A549 (cell line): ENCODE measurements around the gene ACVRL1.

Experiments used
- NR3C1 ChIP-seq: fragments of >200 bp; sonication (Bioruptor Twin); formaldehyde crosslinking; IDR thresholded peaks from 3 replicates; pipeline ENCODE4 v1.6.1; 2017
- PHF8 ChIP-seq: fragments of 200-600 bp; sonication (generic); IDR thresholded peaks from 2 replicates; pipeline ENCODE4 v1.6.1; 2016; ENCODE audit warnings: low read depth, mild to moderate bottlenecking, antibody characterized with exemption, moderate library complexity, borderline replicate concordance
- POLR2A ChIP-seq: IDR thresholded peaks from 2 replicates; pipeline ENCODE4 v1.6.1; 2012; ENCODE audit warnings: mild to moderate bottlenecking, low read length
- RAD21 ChIP-seq, 2 experiments: fragments of >200 bp in 1 of 2; sonication (Bioruptor Twin) in 1 of 2; formaldehyde crosslinking in 1 of 2; IDR thresholded peaks in 1 of 2; conservative IDR thresholded peaks in 1 of 2; 2 replicates in 1 of 2; 3 replicates in 1 of 2; pipeline ENCODE4 v1.6.1; 2012 to 2018; ENCODE audit warnings: inconsistent platforms in 1 of 2
- TF ChIP-seq, protein P1 (sequence below): fragments of >200 bp; sonication (Bioruptor Twin); formaldehyde crosslinking; IDR thresholded peaks from 3 replicates; pipeline ENCODE4 v1.5.1; 2016
- TF ChIP-seq, protein P2 (sequence below): IDR thresholded peaks from 2 replicates; pipeline ENCODE4 v1.6.1; 2012; ENCODE audit warnings: low read depth, borderline replicate concordance

- TF ChIP-seq RAD21 (conservative IDR thresholded peaks at IDR 0.05 in 1 of 2, IDR thresholded peaks at IDR 0.05 in 1 of 2) (no peak), NR3C1 (no peak), POLR2A (no peak), PHF8 (no peak)
- TF ChIP-seq, protein P1, sequence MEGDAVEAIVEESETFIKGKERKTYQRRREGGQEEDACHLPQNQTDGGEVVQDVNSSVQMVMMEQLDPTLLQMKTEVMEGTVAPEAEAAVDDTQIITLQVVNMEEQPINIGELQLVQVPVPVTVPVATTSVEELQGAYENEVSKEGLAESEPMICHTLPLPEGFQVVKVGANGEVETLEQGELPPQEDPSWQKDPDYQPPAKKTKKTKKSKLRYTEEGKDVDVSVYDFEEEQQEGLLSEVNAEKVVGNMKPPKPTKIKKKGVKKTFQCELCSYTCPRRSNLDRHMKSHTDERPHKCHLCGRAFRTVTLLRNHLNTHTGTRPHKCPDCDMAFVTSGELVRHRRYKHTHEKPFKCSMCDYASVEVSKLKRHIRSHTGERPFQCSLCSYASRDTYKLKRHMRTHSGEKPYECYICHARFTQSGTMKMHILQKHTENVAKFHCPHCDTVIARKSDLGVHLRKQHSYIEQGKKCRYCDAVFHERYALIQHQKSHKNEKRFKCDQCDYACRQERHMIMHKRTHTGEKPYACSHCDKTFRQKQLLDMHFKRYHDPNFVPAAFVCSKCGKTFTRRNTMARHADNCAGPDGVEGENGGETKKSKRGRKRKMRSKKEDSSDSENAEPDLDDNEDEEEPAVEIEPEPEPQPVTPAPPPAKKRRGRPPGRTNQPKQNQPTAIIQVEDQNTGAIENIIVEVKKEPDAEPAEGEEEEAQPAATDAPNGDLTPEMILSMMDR: no peak; the same call in 2 of the 3 replicates
- TF ChIP-seq, protein P2, sequence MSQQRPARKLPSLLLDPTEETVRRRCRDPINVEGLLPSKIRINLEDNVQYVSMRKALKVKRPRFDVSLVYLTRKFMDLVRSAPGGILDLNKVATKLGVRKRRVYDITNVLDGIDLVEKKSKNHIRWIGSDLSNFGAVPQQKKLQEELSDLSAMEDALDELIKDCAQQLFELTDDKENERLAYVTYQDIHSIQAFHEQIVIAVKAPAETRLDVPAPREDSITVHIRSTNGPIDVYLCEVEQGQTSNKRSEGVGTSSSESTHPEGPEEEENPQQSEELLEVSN: no peak
Observed at GRCh38 chr12:51890133-51890464, 17.2 kb upstream of the ACVRL1 start.
